ENCODE measurements around the gene CARMIL1. TPM values are rescaled to one million over a fixed set of nuclear protein-coding genes. Genes with fewer than 3 reads are reported as not detected.

Gene CARMIL1
- total and polyA plus RNA-seq, 10 donors = 3.7 to 34.8 (median 9.3) TPM

DNA sequence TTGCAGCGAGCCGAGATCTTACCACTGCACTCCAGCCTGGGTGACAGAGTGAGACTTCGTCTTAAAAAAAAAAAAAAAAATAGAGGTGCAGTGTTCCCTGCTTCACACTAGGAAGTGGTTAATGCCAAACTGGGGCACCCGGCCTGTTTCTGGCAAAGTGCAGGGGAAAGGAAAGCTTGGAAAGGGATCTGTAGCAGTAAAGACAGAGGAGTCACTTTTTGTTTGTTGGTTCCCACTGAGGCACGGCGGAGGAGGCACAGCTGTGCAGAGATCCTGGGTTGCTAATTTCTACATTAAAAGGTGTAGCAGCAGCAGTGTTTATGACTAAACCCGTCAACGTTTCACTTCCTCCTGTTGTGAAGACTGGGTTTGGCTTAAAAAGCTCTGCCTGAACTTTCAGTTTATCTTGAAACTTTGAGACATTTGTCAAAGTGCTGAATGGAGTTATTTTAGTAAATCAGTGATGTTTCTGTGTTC lies 125.6 kb downstream of the CARMIL1 start:
- H3K4me1 ChIP-seq = peaks cover 10 to 54% (median 42%) of the 10 kb centered on the region in 6 donors
- peak overlapping the region in 5 of 8 donors; percentile 16 to 56 (median 24) for H3K4me3 ChIP-seq
- intact Hi-C loops (cut with DNase I; ENCODE audit: low total_unique reads) = no loop called here
- 16 to 25% (median 21%) methylated on average over 8 of the region's 8 CpGs for WGBS, 5 donors
- DNase-seq = no peak
- no peaks in the 10 kb centered on the region for H3K36me3 ChIP-seq
- H3K9me3 ChIP-seq = no peaks in the 10 kb centered on the region
- H3K27ac ChIP-seq = peak overlapping the region; percentile 19 to 85 (median 78)
- H3K27me3 ChIP-seq (replicated peaks in 1 of 7) = no peaks in the 10 kb centered on the region
- TF ChIP-seq POLR2AphosphoS5 (IDR thresholded peaks at IDR 0.05) (peak in 1 of 3 donors; percentile 68), POLR2A (IDR thresholded peaks at IDR 0.05) (peak in 1 of 3 donors; percentile 17)
- TF ChIP-seq, protein P1, sequence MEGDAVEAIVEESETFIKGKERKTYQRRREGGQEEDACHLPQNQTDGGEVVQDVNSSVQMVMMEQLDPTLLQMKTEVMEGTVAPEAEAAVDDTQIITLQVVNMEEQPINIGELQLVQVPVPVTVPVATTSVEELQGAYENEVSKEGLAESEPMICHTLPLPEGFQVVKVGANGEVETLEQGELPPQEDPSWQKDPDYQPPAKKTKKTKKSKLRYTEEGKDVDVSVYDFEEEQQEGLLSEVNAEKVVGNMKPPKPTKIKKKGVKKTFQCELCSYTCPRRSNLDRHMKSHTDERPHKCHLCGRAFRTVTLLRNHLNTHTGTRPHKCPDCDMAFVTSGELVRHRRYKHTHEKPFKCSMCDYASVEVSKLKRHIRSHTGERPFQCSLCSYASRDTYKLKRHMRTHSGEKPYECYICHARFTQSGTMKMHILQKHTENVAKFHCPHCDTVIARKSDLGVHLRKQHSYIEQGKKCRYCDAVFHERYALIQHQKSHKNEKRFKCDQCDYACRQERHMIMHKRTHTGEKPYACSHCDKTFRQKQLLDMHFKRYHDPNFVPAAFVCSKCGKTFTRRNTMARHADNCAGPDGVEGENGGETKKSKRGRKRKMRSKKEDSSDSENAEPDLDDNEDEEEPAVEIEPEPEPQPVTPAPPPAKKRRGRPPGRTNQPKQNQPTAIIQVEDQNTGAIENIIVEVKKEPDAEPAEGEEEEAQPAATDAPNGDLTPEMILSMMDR (IDR thresholded peaks at IDR 0.05 in 8 of 11, conservative IDR thresholded peaks at IDR 0.05 in 3 of 11) = no peak

DNA sequence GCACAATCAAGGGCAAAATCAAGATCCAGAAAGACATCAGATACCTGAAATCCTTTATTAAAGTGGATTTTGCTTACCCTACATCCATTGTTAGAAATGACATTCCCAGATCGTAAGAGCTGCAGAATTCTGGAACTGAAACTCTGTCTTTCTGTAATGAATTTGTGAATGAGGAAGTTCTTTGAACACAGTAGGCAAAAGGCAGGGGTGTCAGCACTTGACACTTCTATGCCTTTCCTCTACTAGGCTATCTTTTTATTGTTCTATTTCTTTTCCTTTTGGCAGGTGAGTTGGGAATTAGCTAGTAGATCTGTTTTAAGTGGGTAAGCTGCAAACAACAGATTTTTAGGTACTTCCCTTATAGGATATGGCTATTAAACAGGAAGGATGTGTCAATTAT lies 126.3 kb downstream of the CARMIL1 start:
- WGBS, 5 donors = 2 to 11% (median 4%) methylated on average over 1 of the region's 1 CpG
- H3K9me3 ChIP-seq = no peaks in the 10 kb centered on the region
- no peak for DNase-seq
- intact Hi-C loops (cut with DNase I; ENCODE audit: low total_unique reads) = no loop called here
- H3K4me1 ChIP-seq = peaks cover 10 to 61% (median 47%) of the 10 kb centered on the region in 6 donors
- no peak for TF ChIP-seq POLR2AphosphoS5 (IDR thresholded peaks at IDR 0.05)
- TF ChIP-seq POLR2A (IDR thresholded peaks at IDR 0.05) = no peak
- TF ChIP-seq, protein P1 (IDR thresholded peaks at IDR 0.05 in 8 of 11, conservative IDR thresholded peaks at IDR 0.05 in 3 of 11) = no peak
- H3K36me3 ChIP-seq = no peaks in the 10 kb centered on the region
- peak overlapping the region in 7 of 8 donors; percentile 16 to 85 (median 81) for H3K27ac ChIP-seq
- H3K4me3 ChIP-seq = peak overlapping the region in 5 of 8 donors; percentile 16 to 56 (median 24)
- no peaks in the 10 kb centered on the region for H3K27me3 ChIP-seq (replicated peaks in 1 of 7)

GRCh38 chr6:25407431-25407830 lies 128.3 kb downstream of the CARMIL1 start:
- no peak for DNase-seq
- no peaks in the 10 kb centered on the region for H3K36me3 ChIP-seq
- 89 to 96% (median 95%) methylated on average over 3 of the region's 3 CpGs for WGBS, 5 donors
- H3K9me3 ChIP-seq = no peaks in the 10 kb centered on the region
- no peak overlapping the region for H3K4me3 ChIP-seq
- TF ChIP-seq, protein P1 (IDR thresholded peaks at IDR 0.05 in 8 of 11, conservative IDR thresholded peaks at IDR 0.05 in 3 of 11) = no peak
- TF ChIP-seq POLR2A (IDR thresholded peaks at IDR 0.05) (no peak), POLR2AphosphoS5 (IDR thresholded peaks at IDR 0.05) (no peak)
- H3K27ac ChIP-seq = peak overlapping the region in 1 of 8 donors; percentile 38
- intact Hi-C loops (cut with DNase I; ENCODE audit: low total_unique reads) = no loop called here
- no peaks in the 10 kb centered on the region for H3K27me3 ChIP-seq (replicated peaks in 1 of 7)
- peaks cover 10 to 72% (median 46%) of the 10 kb centered on the region in 6 donors for H3K4me1 ChIP-seq

- Histone ChIP-seq H3K27ac (peak overlapping the region in 3 of 8 donors; percentile 31 to 63 (median 37)), H3K9me3 (no peaks in the 10 kb centered on the region), H3K27me3 (replicated peaks in 1 of 7) (no peaks in the 10 kb centered on the region), H3K36me3 (no peaks in the 10 kb centered on the region), H3K4me3 (peak overlapping the region in 1 of 8 donors; percentile 28), H3K4me1 (peaks cover 8 to 70% (median 49%) of the 10 kb centered on the region in 6 donors)
- WGBS, 5 donors = 67 to 81% (median 75%) methylated on average over 1 of the region's 1 CpG
- TF ChIP-seq POLR2A (IDR thresholded peaks at IDR 0.05) (no peak), POLR2AphosphoS5 (IDR thresholded peaks at IDR 0.05) (no peak)
- TF ChIP-seq, protein P1 (IDR thresholded peaks at IDR 0.05 in 8 of 11, conservative IDR thresholded peaks at IDR 0.05 in 3 of 11) = no peak
- DNase-seq = no peak
- intact Hi-C loops (cut with DNase I; ENCODE audit: low total_unique reads) = no loop called here
Measured at GRCh38 chr6:25410102-25410501, 130.9 kb downstream of the CARMIL1 start.

Measured in spleen (tissue), 11 donors.